Activated CD8-positive, alpha-beta T cell treated with anti-CD3 and anti-CD28 coated beads for 36 hours (primary cell): ENCODE data around the gene MAPK12. TPM values are rescaled to one million over a fixed set of nuclear protein-coding genes. Genes with fewer than 3 reads are reported as not detected.

ENCODE experiments used
- ATAC-seq: fragments of 200-7000 bp; cut with Tn5 transposase; one replicate; pipeline ENCODE4 v1.10.0; 2021; ENCODE audit warnings: mild to moderate bottlenecking, moderate library complexity
- CTCF ChIA-PET: fragments of 350-600 bp; sonication (Branson Sonifier 250); formaldehyde crosslinking; loops from one replicate; lab custom pipeline; 2021; ENCODE audit warnings: antibody characterized with exemption; lab: Charles Lee
- POLR2A ChIA-PET: fragments of 350-600 bp; sonication (Branson Sonifier 250); formaldehyde crosslinking; loops from one replicate; lab custom pipeline; 2021; ENCODE audit warnings: antibody characterized with exemption; lab: Charles Lee
- DNase-seq: peaks from one replicate; pipeline ENCODE4 v3.0.0-alpha.2; 2020
- H3K27ac Mint-ChIP-seq: one replicate; pipeline ENCODE4 v1.8.0; 2021; ENCODE audit warnings: mild to moderate bottlenecking, mixed read lengths
- H3K27me3 Mint-ChIP-seq: one replicate; pipeline ENCODE4 v1.8.0; 2021; ENCODE audit warnings: mixed read lengths
- H3K36me3 Mint-ChIP-seq: one replicate; pipeline ENCODE4 v1.8.0; 2021; ENCODE audit warnings: low read depth, mixed read lengths
- H3K4me1 Mint-ChIP-seq: one replicate; pipeline ENCODE4 v1.8.0; 2021; ENCODE audit warnings: low read depth, mixed read lengths
- H3K4me3 Mint-ChIP-seq: one replicate; pipeline ENCODE4 v1.8.0; 2021; ENCODE audit warnings: mild to moderate bottlenecking, moderate library complexity, mixed read lengths
- H3K9me3 Mint-ChIP-seq: one replicate; pipeline ENCODE4 v1.8.0; 2021; ENCODE audit warnings: mixed read lengths
- CTCF ChIP-seq: fragments of 200-600 bp; IDR thresholded peaks from one replicate; pipeline ENCODE4 v1.8.0; 2022; ENCODE audit warnings: antibody characterized with exemption, mild to moderate bottlenecking
- intact Hi-C: fragments of 100-400 bp; cut with micrococcal nuclease; formaldehyde crosslinking; loops from one replicate; pipeline ENCODE4 v1.10.0; 2022
- total RNA-seq, 2 experiments: library from RNA; stranded (reverse); gene quantifications; one replicate each; pipeline ENCODE4 v1.2.3, GENCODE V29; 2021

MAPK12 gene
- total RNA-seq, 2 experiments from 2014 or later: 7.9 to 9.2 TPM

DNA sequence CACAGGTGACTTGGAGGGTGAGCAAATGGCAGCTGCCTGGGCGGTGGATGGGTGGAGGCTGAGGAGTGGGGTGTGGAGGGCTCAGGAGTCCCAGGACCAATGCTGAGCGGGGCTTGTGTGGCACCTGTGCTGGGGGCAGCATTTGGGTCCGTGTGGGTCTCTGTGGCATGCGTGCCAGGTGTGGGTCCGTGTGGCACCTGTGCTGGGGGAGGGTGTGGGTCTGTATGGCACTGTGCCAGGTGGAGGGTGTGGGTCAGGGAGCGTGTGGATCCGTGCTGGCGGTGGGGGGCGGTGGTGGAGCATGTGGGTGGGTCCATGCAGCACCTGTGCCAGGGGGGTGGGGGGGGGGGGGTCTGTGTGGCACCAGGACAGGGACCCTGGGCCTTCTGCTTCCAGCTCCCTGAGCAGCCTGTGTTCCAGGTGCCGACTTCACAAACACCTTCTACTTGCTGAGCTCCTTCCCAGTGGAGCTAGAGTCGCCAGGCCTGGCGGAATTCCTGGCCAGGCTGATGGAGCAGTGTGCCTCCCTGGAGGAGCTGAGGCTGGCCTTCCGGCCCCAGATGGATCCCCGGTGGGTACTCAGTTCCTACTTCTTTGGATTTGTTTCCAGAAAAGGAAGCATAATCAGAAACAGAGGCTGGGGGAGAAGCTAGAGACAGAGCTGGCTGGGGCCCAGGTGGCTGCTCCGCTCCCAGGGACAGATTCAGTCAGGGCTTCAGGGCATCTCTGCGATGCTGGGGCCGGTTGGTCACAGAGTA is 46.0 kb downstream of the MAPK12 start:
- no peak for ATAC-seq
- no peak for DNase-seq
- TF ChIP-seq CTCF: no peak
- intact Hi-C loops: no loop called here
- no peak overlapping the region for H3K27ac Mint-ChIP-seq
- H3K9me3 Mint-ChIP-seq: no peaks in the 10 kb centered on the region
- CTCF ChIA-PET: no interaction called here
- no peak overlapping the region for H3K4me3 Mint-ChIP-seq
- POLR2A ChIA-PET: interaction anchor here (0.6 to 1.3 kb wide), 2 partner anchors 29 to 468 kb away, joined by 3 read pairs; partner anchors contain the start of gene TUBGCP6
- H3K27me3 Mint-ChIP-seq: no peaks in the 10 kb centered on the region
- peaks cover 34% of the 10 kb centered on the region for H3K36me3 Mint-ChIP-seq
- H3K4me1 Mint-ChIP-seq: no peaks in the 10 kb centered on the region

GRCh38 chr22:50213263-50213662 is 48.2 kb downstream of the MAPK12 start:
- ChIA-PET POLR2A (interaction anchor here (1.5 kb wide), 1 partner anchor 12 kb away, joined by 3 read pairs; no protein-coding TSS in a partner anchor), CTCF (interaction anchor here (2.1 kb wide), 1 partner anchor 65 kb away, joined by 10 read pairs; no protein-coding TSS in a partner anchor)
- TF ChIP-seq CTCF: no peak
- peaks cover 28% of the 10 kb centered on the region for H3K36me3 Mint-ChIP-seq
- DNase-seq (no peak), ATAC-seq (no peak)
- peaks cover 4% of the 10 kb centered on the region for H3K4me1 Mint-ChIP-seq
- H3K27ac Mint-ChIP-seq: no peak overlapping the region
- no peak overlapping the region for H3K4me3 Mint-ChIP-seq
- intact Hi-C loops: no loop called here
- no peaks in the 10 kb centered on the region for H3K9me3 Mint-ChIP-seq
- H3K27me3 Mint-ChIP-seq: no peaks in the 10 kb centered on the region

GRCh38 chr22:50211147-50211546 is 50.3 kb downstream of the MAPK12 start:
- Mint-ChIP-seq H3K36me3 (peaks cover 24% of the 10 kb centered on the region), H3K4me3 (no peak overlapping the region), H3K9me3 (no peaks in the 10 kb centered on the region), H3K4me1 (peaks cover 4% of the 10 kb centered on the region), H3K27me3 (no peaks in the 10 kb centered on the region), H3K27ac (no peak overlapping the region)
- ATAC-seq: no peak
- DNase-seq: no peak
- CTCF ChIA-PET: interaction anchor here (0.9 to 2.1 kb wide), 4 partner anchors 62 to 181 kb away, joined by 4 to 10 read pairs (median 4); no protein-coding TSS in a partner anchor
- no peak for TF ChIP-seq CTCF
- intact Hi-C loops: no loop called here
- POLR2A ChIA-PET: no interaction called here

DNA sequence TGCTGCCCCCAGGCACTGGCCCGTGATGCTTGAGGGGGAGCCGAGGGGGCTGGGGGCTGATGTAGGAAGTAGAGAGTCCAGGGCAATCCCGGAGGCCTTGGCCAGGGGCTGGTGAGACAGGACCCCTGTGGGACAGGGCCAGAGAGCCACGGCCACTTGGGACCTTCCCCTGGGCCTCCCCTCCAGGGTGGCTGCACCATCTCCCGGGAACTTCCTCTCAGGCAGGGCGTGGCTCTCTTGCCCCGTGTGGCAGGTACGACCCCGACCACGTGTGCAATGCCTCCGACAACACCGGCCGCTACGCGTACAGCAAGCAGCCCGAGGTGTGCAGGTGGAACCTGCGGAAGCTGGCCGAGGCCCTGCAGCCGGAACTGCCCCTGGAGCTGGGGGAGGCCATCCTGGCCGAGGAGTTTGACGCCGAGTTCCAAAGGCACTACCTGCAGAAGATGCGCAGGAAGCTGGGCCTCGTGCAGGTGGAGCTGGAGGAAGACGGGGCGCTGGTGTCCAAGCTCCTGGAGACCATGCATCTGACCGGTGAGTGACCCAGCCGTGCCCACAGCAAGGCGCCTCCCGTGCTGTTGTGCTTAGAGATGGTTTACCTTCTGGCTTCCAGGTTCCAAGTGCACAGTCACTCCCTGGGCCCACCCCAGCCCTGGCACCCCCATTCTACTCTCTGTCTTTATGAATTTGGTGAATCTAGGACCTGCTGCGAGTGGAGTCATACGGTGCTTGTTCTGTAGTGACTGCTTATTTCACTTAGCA is 50.9 kb downstream of the MAPK12 start:
- DNase-seq (no peak), ATAC-seq (no peak)
- CTCF ChIA-PET: interaction anchor here (0.7 to 1.2 kb wide), 4 partner anchors 62 to 309 kb away, joined by 3 to 5 read pairs (median 4); no protein-coding TSS in a partner anchor
- TF ChIP-seq CTCF: no peak
- Mint-ChIP-seq H3K9me3 (no peaks in the 10 kb centered on the region), H3K27me3 (no peaks in the 10 kb centered on the region), H3K4me3 (no peak overlapping the region), H3K36me3 (peaks cover 20% of the 10 kb centered on the region), H3K4me1 (peaks cover 4% of the 10 kb centered on the region), H3K27ac (peak overlapping the region; percentile 44)
- POLR2A ChIA-PET: no interaction called here
- intact Hi-C loops: no loop called here
